Measurements from ENCODE around the gene AKAP6.

DNA sequence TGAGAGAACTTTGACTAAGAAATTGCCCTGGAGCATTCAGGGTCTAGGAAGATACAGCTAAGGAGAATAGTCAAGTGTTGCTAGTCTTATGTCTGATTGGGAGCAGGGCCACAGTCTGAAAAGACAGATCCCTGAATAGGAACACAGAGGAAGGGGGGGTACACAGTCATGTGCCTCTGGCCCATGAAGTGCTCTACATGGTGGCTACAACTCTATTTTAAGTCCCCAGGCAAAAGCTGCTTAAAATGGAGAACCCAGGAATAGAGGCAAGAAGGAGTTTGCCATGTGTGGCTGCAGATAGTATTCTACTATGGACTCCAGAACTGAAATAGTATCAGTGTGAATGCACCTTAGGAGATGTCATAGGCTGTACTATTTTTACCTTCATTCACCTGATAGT lies 491.6 kb downstream of the AKAP6 start:
- TF ChIP-seq, protein P1, sequence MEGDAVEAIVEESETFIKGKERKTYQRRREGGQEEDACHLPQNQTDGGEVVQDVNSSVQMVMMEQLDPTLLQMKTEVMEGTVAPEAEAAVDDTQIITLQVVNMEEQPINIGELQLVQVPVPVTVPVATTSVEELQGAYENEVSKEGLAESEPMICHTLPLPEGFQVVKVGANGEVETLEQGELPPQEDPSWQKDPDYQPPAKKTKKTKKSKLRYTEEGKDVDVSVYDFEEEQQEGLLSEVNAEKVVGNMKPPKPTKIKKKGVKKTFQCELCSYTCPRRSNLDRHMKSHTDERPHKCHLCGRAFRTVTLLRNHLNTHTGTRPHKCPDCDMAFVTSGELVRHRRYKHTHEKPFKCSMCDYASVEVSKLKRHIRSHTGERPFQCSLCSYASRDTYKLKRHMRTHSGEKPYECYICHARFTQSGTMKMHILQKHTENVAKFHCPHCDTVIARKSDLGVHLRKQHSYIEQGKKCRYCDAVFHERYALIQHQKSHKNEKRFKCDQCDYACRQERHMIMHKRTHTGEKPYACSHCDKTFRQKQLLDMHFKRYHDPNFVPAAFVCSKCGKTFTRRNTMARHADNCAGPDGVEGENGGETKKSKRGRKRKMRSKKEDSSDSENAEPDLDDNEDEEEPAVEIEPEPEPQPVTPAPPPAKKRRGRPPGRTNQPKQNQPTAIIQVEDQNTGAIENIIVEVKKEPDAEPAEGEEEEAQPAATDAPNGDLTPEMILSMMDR (IDR thresholded peaks at IDR 0.05): no peak
- TF ChIP-seq POLR2A (IDR thresholded peaks at IDR 0.05): no peak
- TF ChIP-seq POLR2AphosphoS5 (IDR thresholded peaks at IDR 0.05): no peak
